H9 (cell line): ENCODE results near the gene GLB1L. TPM values are rescaled to one million over a fixed set of nuclear protein-coding genes. Genes with fewer than 3 reads are reported as not detected.

Experiments
- DNase-seq: peaks from one replicate; pipeline ENCODE4 v3.0.0-alpha.2; 2017
- H2AFZ ChIP-seq: one replicate; pipeline ENCODE4 v1.6.1; 2013; ENCODE audit warnings: mild to moderate bottlenecking, low read length, control low read depth, moderate library complexity
- H2AK5ac ChIP-seq: 2 replicates; pipeline ENCODE4 v1.6.1; 2013; ENCODE audit warnings: low read length, control low read depth, mixed read lengths; ENCODE audit not compliant: insufficient read length
- H2BK120ac ChIP-seq: one replicate; pipeline ENCODE4 v1.6.1; 2013; ENCODE audit warnings: low read depth, mild to moderate bottlenecking, low read length, control low read depth, inconsistent platforms; ENCODE audit not compliant: poor library complexity, severe bottlenecking
- H2BK12ac ChIP-seq: 2 replicates; pipeline ENCODE4 v1.6.1; 2013; ENCODE audit warnings: low read length, control low read depth, mixed read lengths, low read depth; ENCODE audit not compliant: insufficient read length
- H2BK15ac ChIP-seq: 2 replicates; pipeline ENCODE4 v1.6.1; 2013; ENCODE audit warnings: low read depth, low read length, control low read depth
- H2BK20ac ChIP-seq: one replicate; pipeline ENCODE4 v1.6.1; 2013; ENCODE audit warnings: low read depth, mild to moderate bottlenecking, low read length, control low read depth, inconsistent platforms; ENCODE audit not compliant: poor library complexity, severe bottlenecking
- H2BK5ac ChIP-seq: 2 replicates; pipeline ENCODE4 v1.6.1; 2013; ENCODE audit warnings: low read length, control low read depth, mixed read lengths; ENCODE audit not compliant: insufficient read length
- H3K14ac ChIP-seq: 2 replicates; pipeline ENCODE4 v1.6.1; 2013; ENCODE audit warnings: low read length, control low read depth; ENCODE audit not compliant: insufficient read depth
- H3K18ac ChIP-seq: 2 replicates; pipeline ENCODE4 v1.6.1; 2013; ENCODE audit warnings: low read depth, mild to moderate bottlenecking, mixed read lengths, low read length, control low read depth; ENCODE audit not compliant: insufficient read length
- H3K23ac ChIP-seq: 2 replicates; pipeline ENCODE4 v1.6.1; 2013; ENCODE audit warnings: low read length, control low read depth, mixed read lengths, low read depth; ENCODE audit not compliant: insufficient read length
- H3K23me2 ChIP-seq: 2 replicates; pipeline ENCODE4 v1.6.1; 2013; ENCODE audit warnings: low read depth, mild to moderate bottlenecking, mixed read lengths, low read length, control low read depth; ENCODE audit not compliant: insufficient read length, poor library complexity, severe bottlenecking
- H3K27ac ChIP-seq: 2 replicates; pipeline ENCODE4 v1.5.1; 2013; ENCODE audit warnings: low read length, control low read depth, mixed read lengths, low read depth; ENCODE audit not compliant: insufficient read length
- H3K27me3 ChIP-seq: 2 replicates; pipeline ENCODE4 v1.6.1; 2013; ENCODE audit warnings: low read length, control low read depth, inconsistent platforms; ENCODE audit not compliant: insufficient read depth
- H3K4ac ChIP-seq: 2 replicates; pipeline ENCODE4 v1.6.1; 2013; ENCODE audit warnings: low read depth, mild to moderate bottlenecking, control low read depth, inconsistent platforms, low read length, moderate library complexity
- H3K4me1 ChIP-seq: 2 replicates; pipeline ENCODE4 v1.6.1; 2013; ENCODE audit warnings: low read length, control low read depth, inconsistent platforms; ENCODE audit not compliant: insufficient read depth
- H3K4me2 ChIP-seq: 2 replicates; pipeline ENCODE4 v1.6.1; 2013; ENCODE audit warnings: low read length, control low read depth, mixed read lengths; ENCODE audit not compliant: insufficient read length, insufficient read depth
- H3K56ac ChIP-seq: 2 replicates; pipeline ENCODE4 v1.6.1; 2013; ENCODE audit warnings: low read depth, mild to moderate bottlenecking, mixed read lengths, low read length, control low read depth; ENCODE audit not compliant: insufficient read length
- H3K79me1 ChIP-seq: 2 replicates; pipeline ENCODE4 v1.6.1; 2013; ENCODE audit warnings: low read depth, mild to moderate bottlenecking, moderate library complexity, low read length, control low read depth, inconsistent platforms; ENCODE audit not compliant: insufficient read depth, poor library complexity, severe bottlenecking
- H3K79me2 ChIP-seq: 2 replicates; pipeline ENCODE4 v1.6.1; 2013; ENCODE audit warnings: low read length, control low read depth, inconsistent platforms; ENCODE audit not compliant: insufficient read depth
- H3K9ac ChIP-seq: 2 replicates; pipeline ENCODE4 v1.6.1; 2013; ENCODE audit warnings: low read length, control low read depth, mixed read lengths; ENCODE audit not compliant: insufficient read length; ENCODE audit errors: extremely low read depth
- H3K9me3 ChIP-seq: one replicate; pipeline ENCODE4 v1.6.1; 2013; ENCODE audit warnings: low read depth, low read length, inconsistent platforms; ENCODE audit not compliant: control insufficient read depth
- H3T11ph ChIP-seq: one replicate; pipeline ENCODE4 v1.6.1; 2013; ENCODE audit warnings: mild to moderate bottlenecking, low read length, control low read depth, inconsistent platforms
- H4K20me1 ChIP-seq: one replicate; pipeline ENCODE4 v1.6.1; 2013; ENCODE audit not compliant: control insufficient read depth, insufficient read length, insufficient read depth
- H4K5ac ChIP-seq: 2 replicates; pipeline ENCODE4 v1.6.1; 2013; ENCODE audit warnings: low read depth, mild to moderate bottlenecking, mixed read lengths, low read length, control low read depth; ENCODE audit not compliant: insufficient read length
- H4K8ac ChIP-seq: replicated peaks from 2 replicates; pipeline ENCODE4 v1.6.1; 2013; ENCODE audit warnings: low read length, control low read depth, mixed read lengths, low read depth; ENCODE audit not compliant: insufficient read length
- H4K91ac ChIP-seq: 2 replicates; pipeline ENCODE4 v1.6.1; 2013; ENCODE audit warnings: low read depth, mild to moderate bottlenecking, moderate library complexity, mixed read lengths, low read length, control low read depth; ENCODE audit not compliant: insufficient read length
- H3K27ac Mint-ChIP-seq, 3 experiments: 2 replicates in 2 of 3; 3 replicates in 1 of 3; pipeline ENCODE4 v1.8.0; 2020 to 2021; ENCODE audit warnings: mixed read lengths in 3 of 3, mild to moderate bottlenecking in 1 of 3, moderate library complexity in 1 of 3
- H3K27me3 Mint-ChIP-seq: 2 replicates; pipeline ENCODE4 v1.8.0; 2021; ENCODE audit warnings: low read depth, mild to moderate bottlenecking, moderate library complexity, mixed read lengths
- H3K36me3 Mint-ChIP-seq, 3 experiments: 2 replicates in 2 of 3; 3 replicates in 1 of 3; pipeline ENCODE4 v1.8.0; 2020 to 2021; ENCODE audit warnings: low read depth in 3 of 3, mixed read lengths in 3 of 3; ENCODE audit not compliant: insufficient read depth in 1 of 3
- H3K4me1 Mint-ChIP-seq, 2 experiments: 2 replicates each; pipeline ENCODE4 v1.8.0; 2020; ENCODE audit warnings: mixed read lengths in 2 of 2
- H3K4me3 Mint-ChIP-seq, 2 experiments: 2 replicates in 1 of 2; 3 replicates in 1 of 2; pipeline ENCODE4 v1.8.0; 2020 to 2021; ENCODE audit warnings: mild to moderate bottlenecking in 2 of 2, mixed read lengths in 2 of 2, moderate library complexity in 1 of 2
- H3K9me3 Mint-ChIP-seq, 2 experiments: 2 replicates in 1 of 2; 3 replicates in 1 of 2; pipeline ENCODE4 v1.8.0; 2020; ENCODE audit warnings: mild to moderate bottlenecking in 2 of 2, mixed read lengths in 2 of 2, moderate library complexity in 1 of 2
- CTCF ChIP-seq: fragments of 200-600 bp; sonication (generic); conservative IDR thresholded peaks from 3 replicates; pipeline ENCODE4 v1.8.0; 2021; ENCODE audit warnings: antibody characterized with exemption, mild to moderate bottlenecking
- WGBS: extraction: QIAGEN DNeasy Blood & Tissue Kit; methylation state at CpG from one replicate; pipeline ENCODE4 v1.1.7; 2013; ENCODE audit warnings: missing lambda C conversion rate, low lambda C conversion rate, mixed read lengths; ENCODE audit not compliant: insufficient read length; ENCODE audit errors: extremely low coverage; 5-methylcytosine and 5-hydroxymethylcytosine counted together
- total RNA-seq: library from RNA; stranded (reverse); gene quantifications from 2 replicates; pipeline ENCODE4 v1.2.1, GENCODE V29; 2021

GLB1L gene
- total RNA-seq, 1 experiment from 2014 or later: 6.5 TPM

GRCh38 chr2:219289537-219290361 is 44.5 kb upstream of the GLB1L start:
- Histone ChIP-seq H3K4me1 (no peaks in the 10 kb centered on the region; the same call in 1 of the 2 replicates), H3K79me1 (no peaks in the 10 kb centered on the region), H4K5ac (no peak overlapping the region), H2BK20ac (no peak overlapping the region), H3K27me3 (no peaks in the 10 kb centered on the region), H4K20me1 (no peaks in the 10 kb centered on the region), H2BK12ac (no peak overlapping the region), H3K23ac (no peak overlapping the region), H3K14ac (no peak overlapping the region), H3K4me2 (no peak overlapping the region), H3K4ac (no peak overlapping the region), H3K79me2 (no peaks in the 10 kb centered on the region), H3K9me3 (no peaks in the 10 kb centered on the region), H4K91ac (no peak overlapping the region), H3K23me2 (peaks cover 6% of the 10 kb centered on the region), H2AK5ac (no peak overlapping the region), H2BK5ac (no peak overlapping the region), H3K18ac (no peak overlapping the region), H3T11ph (no peak overlapping the region), H4K8ac (no peak overlapping the region), H2AFZ (no peak overlapping the region), H3K56ac (no peak overlapping the region), H2BK120ac (no peak overlapping the region), H2BK15ac (no peak overlapping the region), H3K9ac (no peak overlapping the region), H3K27ac (no peak overlapping the region)
- Mint-ChIP-seq H3K4me3 (no peak overlapping the region), H3K9me3 (peaks cover 2% of the 10 kb centered on the region in 2 experiments; a peak in 1 of 5 replicates), H3K36me3 (peaks cover 0 to 4% (median 2%) of the 10 kb centered on the region in 3 experiments; a peak in 2 of 7 replicates), H3K27me3 (peaks cover 26% of the 10 kb centered on the region), H3K4me1 (peaks cover 14 to 20% of the 10 kb centered on the region in 2 experiments), H3K27ac (no peak overlapping the region)
- no peak for TF ChIP-seq CTCF
- no peak for DNase-seq
- WGBS: no CpG with 5 or more reads among the region's 16 CpGs
